Mesangial cell (primary cell): ENCODE measurements around the gene TGM4. TPM values are rescaled to one million over a fixed set of nuclear protein-coding genes. Genes with fewer than 3 reads are reported as not detected.

Source experiments
- total RNA-seq: library from RNA; depleted of rRNA; stranded (reverse); fragments of >200 nt; gene quantifications from 2 replicates; pipeline ENCODE4 v1.2.3, GENCODE V29; 2015

TGM4 gene
- total RNA-seq: 0.13 and 0.65 TPM in 2 replicates

GRCh38 chr3:44874308-44874707, at the start of gene TGM4:
Gene TGM4 (plus strand): TSS chr3:44874608. CDS start chr3:44874679, 71 bp downstream.

DNA sequence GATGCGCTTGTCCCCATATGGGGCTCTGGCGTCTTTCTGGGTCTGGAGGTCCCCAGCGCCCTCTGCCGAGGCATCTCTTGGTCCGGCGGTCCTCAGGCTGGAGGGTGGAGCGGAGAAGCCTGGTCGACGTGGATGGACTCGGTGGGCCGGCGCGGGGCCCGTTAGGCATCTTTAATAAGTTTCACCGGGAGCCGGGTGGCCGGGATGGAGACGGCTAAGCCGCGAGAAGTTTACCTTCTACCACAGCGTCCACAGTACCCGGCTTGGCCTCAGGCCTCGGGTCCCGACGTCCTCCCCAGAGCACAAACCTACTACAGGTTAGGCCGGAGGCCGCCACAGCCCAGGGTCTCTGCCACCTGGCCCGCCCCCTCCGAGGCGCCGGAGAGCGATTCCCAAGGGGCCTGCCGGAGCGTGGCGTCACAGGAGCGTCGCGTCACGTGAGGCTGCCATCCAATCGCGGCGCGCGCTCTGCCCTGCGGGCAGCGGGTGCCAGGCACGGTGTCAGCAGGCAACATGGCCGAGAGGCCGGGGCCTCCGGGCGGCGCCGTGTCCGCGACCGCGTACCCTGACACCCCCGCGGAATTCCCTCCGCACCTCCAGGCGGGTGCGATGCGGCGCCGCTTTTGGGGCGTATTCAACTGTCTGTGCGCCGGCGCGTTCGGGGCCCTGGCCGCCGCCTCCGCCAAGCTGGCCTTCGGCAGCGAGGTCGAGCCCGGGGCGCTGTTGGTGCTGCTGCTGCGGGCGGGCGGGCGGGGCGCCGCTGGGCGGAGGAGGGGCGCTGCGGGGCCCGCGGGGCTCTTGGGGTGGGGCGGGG, 12.8 kb upstream of the TGM4 start, which contains the start of gene TMEM42:
Gene TMEM42 (plus strand): TSS at position 501 of the 814 bp plus-strand sequence. CDS start 13 bp downstream, at position 514.

Other genes with a start within 250 kb of the TGM4 start
- 4.7 and 9.1 TPM in 2 replicates for gene ZNF197, start 249.6 kb upstream of the TGM4 start, total RNA-seq
- 4.1 and 7.0 TPM in 2 replicates for gene ZNF35, start 225.9 kb upstream of the TGM4 start, total RNA-seq
- gene ZNF502, start 161.9 kb upstream of the TGM4 start, total RNA-seq: 1.5 and 1.9 TPM in 2 replicates
- gene ZNF501, start 145.0 kb upstream of the TGM4 start, total RNA-seq: 2.4 and 2.9 TPM in 2 replicates
- gene KIAA1143, start 113.0 kb upstream of the TGM4 start, total RNA-seq: 12.1 and 15.6 TPM in 2 replicates
- 0.38 and 13.9 TPM in 2 replicates for gene KIF15, start 112.8 kb upstream of the TGM4 start, total RNA-seq
- 23.0 and 42.3 TPM in 2 replicates for gene TMEM42, start 12.7 kb upstream of the TGM4 start, total RNA-seq
- 68.9 and 87.6 TPM in 2 replicates for gene ZDHHC3, start 101.6 kb downstream of the TGM4 start, total RNA-seq
- 28.8 and 54.8 TPM in 2 replicates for gene EXOSC7, start 101.6 kb downstream of the TGM4 start, total RNA-seq
- 0.38 TPM in 1 of 2 replicates, not detected in the other for gene CLEC3B, start 151.7 kb downstream of the TGM4 start, total RNA-seq